OCI-LY3 (cell line): Measurements from ENCODE around the gene MOGAT3.
A peak's percentile ranks its signal among the peaks of the same experiment; 100 is the strongest.

Experiments
- H2AFZ ChIP-seq: fragments of 200-600, 300-600 bp; shearing (Covaris generic); 2 replicates; pipeline ENCODE4 v1.6.0; 2014; ENCODE audit warnings: antibody characterized with exemption, low read depth, low read length
- H3K27ac ChIP-seq: fragments of 200-600, 300-600 bp; sonication (generic); 2 replicates; pipeline ENCODE4 v1.5.1; 2014; ENCODE audit warnings: mild to moderate bottlenecking, low read length, moderate library complexity, mixed read lengths
- H3K27me3 ChIP-seq: fragments of 200-600, 300-600 bp; sonication (generic); 2 replicates; pipeline ENCODE4 v1.6.1; 2014; ENCODE audit warnings: low read depth, low read length, mixed read lengths
- H3K36me3 ChIP-seq: fragments of 200-600, 300-600 bp; sonication (generic); replicated peaks from 2 replicates; pipeline ENCODE3; 2014; ENCODE audit warnings: low read depth, low read length, mixed read lengths
- H3K4me1 ChIP-seq: fragments of 300-600, 200-600 bp; sonication (generic); 2 replicates; pipeline ENCODE4 v1.6.1; 2014; ENCODE audit warnings: low read length, mixed read lengths
- H3K4me2 ChIP-seq: fragments of 200-600, 300-600 bp; sonication (generic); 2 replicates; pipeline ENCODE4 v1.6.1; 2014; ENCODE audit warnings: low read length, mixed read lengths
- H3K4me3 ChIP-seq: fragments of 300-600, 200-600 bp; sonication (generic); 2 replicates; pipeline ENCODE4 v1.5.1; 2014; ENCODE audit warnings: antibody characterized with exemption, mild to moderate bottlenecking, low read length, moderate library complexity
- H3K79me2 ChIP-seq: fragments of 300-600, 200-600 bp; shearing (Covaris generic); 2 replicates; pipeline ENCODE4 v1.6.1; 2014; ENCODE audit warnings: mild to moderate bottlenecking, low read length, mixed read lengths
- H3K9ac ChIP-seq: fragments of 300-600, 200-600 bp; shearing (Covaris generic); 2 replicates; pipeline ENCODE4 v1.6.0; 2014; ENCODE audit warnings: mild to moderate bottlenecking, low read length, moderate library complexity
- H3K9me3 ChIP-seq: fragments of 200-600, 300-600 bp; shearing (Covaris generic); 2 replicates; pipeline ENCODE4 v1.6.1; 2014; ENCODE audit warnings: low read length, mixed read lengths; ENCODE audit not compliant: insufficient read depth
- H4K20me1 ChIP-seq: fragments of 200-600, 300-600 bp; sonication (generic); 2 replicates; pipeline ENCODE4 v1.6.1; 2016; ENCODE audit warnings: low read length, mixed read lengths; ENCODE audit not compliant: insufficient read depth
- CTCF ChIP-seq: fragments of 200-600, 300-600 bp; sonication (generic); IDR thresholded peaks from 2 replicates; pipeline ENCODE4 v1.5.1; 2014; ENCODE audit warnings: antibody characterized with exemption, low read length, low read depth
- EZH2phosphoT487 ChIP-seq: fragments of 200-600 bp; shearing (Covaris generic); IDR thresholded peaks from 2 replicates; pipeline ENCODE4 v1.6.1; 2018; ENCODE audit warnings: antibody characterized with exemption, mixed run types, low read depth

MOGAT3 gene

GRCh38 chr7:101170617-101171441 is 30.0 kb downstream of the MOGAT3 start:
- Histone ChIP-seq H3K9ac (no peak overlapping the region), H3K79me2 (no peaks in the 10 kb centered on the region), H2AFZ (no peak overlapping the region), H3K36me3 (no peaks in the 10 kb centered on the region), H3K4me2 (no peak overlapping the region), H3K4me1 (peaks cover 21% of the 10 kb centered on the region), H3K9me3 (no peaks in the 10 kb centered on the region), H3K27ac (no peak overlapping the region), H3K27me3 (peaks cover 42% of the 10 kb centered on the region), H4K20me1 (no peaks in the 10 kb centered on the region), H3K4me3 (no peak overlapping the region)
- no peak for TF ChIP-seq EZH2phosphoT487
- no peak for TF ChIP-seq CTCF

- Histone ChIP-seq H4K20me1 (no peaks in the 10 kb centered on the region), H3K4me1 (peaks cover 21% of the 10 kb centered on the region), H3K36me3 (no peaks in the 10 kb centered on the region), H3K4me2 (peak overlapping the region; percentile 99), H3K4me3 (peak overlapping the region; percentile 75), H3K9ac (0 out of 2 replicates have a peak overlapping the region, but pooled peaks have one; percentile 28), H3K79me2 (no peaks in the 10 kb centered on the region), H3K27me3 (peaks cover 42% of the 10 kb centered on the region), H2AFZ (peak overlapping the region; percentile 97), H3K9me3 (no peaks in the 10 kb centered on the region), H3K27ac (no peak overlapping the region)
- TF ChIP-seq EZH2phosphoT487 (no peak), CTCF (peak; percentile 86)
These were observed 30.8 kb downstream of the MOGAT3 start for GRCh38 chr7:101169838-101170551.

- Histone ChIP-seq H3K4me2 (peak overlapping the region; percentile 99), H3K27ac (no peak overlapping the region), H3K4me1 (peaks cover 21% of the 10 kb centered on the region), H3K4me3 (peak overlapping the region; percentile 75), H3K27me3 (peaks cover 42% of the 10 kb centered on the region), H4K20me1 (no peaks in the 10 kb centered on the region), H3K79me2 (no peaks in the 10 kb centered on the region), H3K9me3 (no peaks in the 10 kb centered on the region), H2AFZ (peak overlapping the region; percentile 97), H3K9ac (0 out of 2 replicates have a peak overlapping the region, but pooled peaks have one; percentile 28), H3K36me3 (no peaks in the 10 kb centered on the region)
- TF ChIP-seq EZH2phosphoT487 (no peak), CTCF (no peak)
These were observed 31.6 kb downstream of the MOGAT3 start for GRCh38 chr7:101169110-101169837.
